ENCODE results near the gene CHST11.
A peak's percentile ranks its signal among the peaks of the same experiment; 100 is the strongest.

The CHST11 gene

DNA sequence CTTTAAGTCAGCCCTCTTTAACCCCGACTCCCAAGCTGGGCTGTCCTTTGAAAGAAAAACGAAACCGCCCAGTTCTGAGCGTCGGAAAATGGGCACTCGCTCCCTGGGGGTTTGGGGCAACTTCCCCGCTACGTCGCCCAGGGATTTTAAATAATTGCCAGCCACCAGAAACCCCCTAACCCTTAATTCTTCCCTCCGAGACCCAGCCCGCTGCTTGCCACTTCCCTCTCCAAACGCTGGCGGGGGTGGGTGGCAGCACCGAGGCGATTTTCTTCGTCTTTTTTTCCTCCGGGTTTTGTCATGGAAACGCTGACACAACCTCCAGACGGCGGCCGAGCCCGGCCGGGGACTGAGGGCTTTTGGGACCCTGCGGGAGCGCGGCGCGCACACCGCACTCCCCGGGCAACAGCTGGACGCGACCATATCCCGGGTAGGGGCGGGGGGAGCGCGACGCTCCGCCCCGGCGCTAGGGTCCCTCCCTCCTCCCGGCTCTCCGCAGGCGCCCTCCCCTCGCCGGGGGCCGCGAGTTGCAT is at the start of gene CHST11:
CHST11 (plus strand) TSS at position 532 of the 533 bp plus-strand sequence.
- DNase-seq: peak; percentile 85

DNA sequence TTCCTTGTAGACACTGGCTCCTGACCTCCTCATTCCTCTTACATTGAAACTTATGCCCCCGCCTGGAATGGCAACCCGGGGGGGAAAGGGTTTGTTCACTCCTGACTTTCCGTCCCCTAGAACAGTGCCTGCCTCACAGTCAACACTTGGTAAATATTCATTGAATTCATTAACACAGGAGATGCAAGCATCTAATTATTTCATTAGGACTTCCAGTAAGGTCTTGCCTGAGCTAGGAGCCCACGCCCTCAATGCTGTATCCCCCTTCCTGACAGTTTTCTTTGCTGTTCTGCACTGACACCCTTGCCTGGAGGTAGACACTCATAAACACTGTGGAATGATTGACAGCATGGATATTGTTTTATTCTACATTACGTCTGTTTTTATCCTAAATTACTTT is 49.3 kb upstream of the CHST11 start:
- DNase-seq: no peak

DNA sequence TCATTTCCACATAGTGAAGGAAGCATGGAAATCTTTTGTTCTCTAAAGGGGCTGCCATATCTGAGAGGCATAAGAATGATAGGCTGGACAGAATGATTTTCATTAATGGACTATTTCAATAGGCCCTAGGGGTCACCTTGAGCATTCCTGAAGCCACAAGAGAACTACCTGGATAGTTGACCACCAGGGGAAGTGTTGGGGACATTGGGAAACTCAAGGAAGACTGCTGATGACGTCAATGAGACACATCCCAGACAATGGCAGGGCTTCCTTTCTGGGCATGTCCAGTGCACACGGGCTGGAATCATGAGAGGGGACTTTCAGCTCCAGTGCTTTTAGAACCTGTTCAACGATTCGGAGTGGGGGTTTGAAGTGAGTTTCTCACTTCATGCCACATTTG is 48.8 kb upstream of the CHST11 start:
- no peak for DNase-seq

DNA sequence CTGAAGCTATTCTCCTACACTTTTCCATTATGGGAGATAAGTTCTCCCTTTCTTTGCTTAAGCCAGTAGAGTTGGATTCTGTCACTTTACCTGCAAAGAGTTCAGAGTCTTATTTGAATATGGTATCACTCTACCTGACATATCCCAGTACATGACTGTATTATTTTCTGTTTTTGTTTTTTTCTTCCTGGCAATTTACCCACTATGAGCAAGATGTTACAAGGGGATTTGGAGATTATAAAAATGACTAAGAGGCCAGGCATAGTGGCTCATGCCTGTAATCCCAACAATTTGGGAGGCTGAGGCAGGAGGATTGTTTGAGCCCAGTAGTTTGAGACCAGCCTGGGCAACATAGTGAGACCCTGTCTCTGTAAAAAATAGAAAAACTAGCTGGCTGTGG is 46.4 kb upstream of the CHST11 start:
- no peak for DNase-seq

DNA sequence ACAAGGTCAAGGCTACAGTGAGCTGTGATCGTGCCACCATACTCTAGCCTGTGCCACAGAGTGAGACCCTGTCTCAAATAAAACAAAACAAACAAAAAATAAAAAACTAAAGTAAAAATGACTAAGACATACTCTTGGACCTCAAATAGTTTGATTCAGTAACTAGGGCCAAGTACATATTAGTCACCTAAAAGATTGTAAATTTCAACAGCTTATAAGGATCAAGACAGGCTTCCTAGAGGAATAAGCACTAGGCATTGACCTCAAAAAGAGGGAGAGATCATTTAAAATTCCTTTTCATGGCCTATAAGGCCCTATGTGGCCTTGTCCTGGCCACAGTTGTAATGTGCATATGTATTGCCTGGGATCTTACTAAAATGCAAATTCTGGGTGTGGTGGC is 46.0 kb upstream of the CHST11 start:
- no peak for DNase-seq

DNA sequence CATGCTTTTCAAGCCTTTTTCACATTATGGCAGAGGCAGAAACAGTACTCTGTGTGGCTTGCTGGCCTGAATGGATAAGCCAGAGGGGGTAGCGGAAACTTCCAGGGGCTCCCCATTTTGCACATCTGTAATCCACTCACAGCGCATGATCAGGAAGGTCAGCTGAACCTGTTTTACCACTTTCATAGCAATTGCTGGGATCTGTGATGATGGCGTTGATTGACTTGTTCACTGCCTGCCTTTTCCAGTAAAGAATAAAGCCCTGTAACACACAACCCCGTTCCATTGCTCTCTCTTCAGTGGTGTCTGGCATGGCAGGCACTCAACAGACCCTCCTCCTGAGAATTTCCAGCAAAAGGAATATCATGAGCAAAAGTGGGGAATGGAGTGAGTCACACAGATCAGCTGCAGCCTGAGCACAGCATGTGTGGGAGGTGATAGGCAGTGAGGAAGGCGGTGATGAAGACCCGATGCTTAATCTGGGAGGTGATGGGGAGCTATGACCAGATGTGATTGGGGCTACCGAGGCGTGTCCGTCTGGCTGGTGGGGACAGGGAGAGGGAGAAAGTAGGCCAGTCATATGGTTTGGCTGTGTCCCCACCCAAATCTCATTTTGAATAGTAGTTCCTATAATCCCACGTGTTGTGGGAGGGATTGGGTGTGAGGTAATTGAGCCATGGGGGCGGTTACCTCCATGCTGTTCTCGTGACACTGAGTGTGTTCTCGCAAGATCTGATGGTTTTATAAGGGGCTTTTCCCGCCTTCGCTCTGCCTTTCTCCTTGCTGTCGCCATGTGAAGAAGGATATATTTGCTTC is 44.7 kb upstream of the CHST11 start:
- DNase-seq: no peak

DNA sequence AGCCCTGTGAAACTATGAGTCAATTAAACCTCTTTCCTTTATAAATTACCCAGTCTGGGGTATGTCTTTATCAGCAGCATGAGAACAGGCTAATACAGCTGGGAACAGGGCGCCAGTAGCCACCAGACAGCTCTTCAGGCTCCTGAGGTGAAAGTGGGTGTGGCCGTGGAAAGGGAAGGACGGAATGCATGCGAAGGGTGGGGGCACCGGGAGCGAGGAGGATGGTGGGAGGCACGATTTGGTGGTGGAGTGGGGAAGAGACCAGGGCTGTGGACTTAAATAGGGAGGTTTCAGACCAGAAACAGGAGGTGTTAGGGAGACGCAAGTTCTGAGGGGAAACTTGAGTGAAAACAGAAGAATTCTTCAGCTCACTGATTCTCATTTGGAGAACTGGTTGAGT is 44.1 kb upstream of the CHST11 start:
- no peak for DNase-seq

DNA sequence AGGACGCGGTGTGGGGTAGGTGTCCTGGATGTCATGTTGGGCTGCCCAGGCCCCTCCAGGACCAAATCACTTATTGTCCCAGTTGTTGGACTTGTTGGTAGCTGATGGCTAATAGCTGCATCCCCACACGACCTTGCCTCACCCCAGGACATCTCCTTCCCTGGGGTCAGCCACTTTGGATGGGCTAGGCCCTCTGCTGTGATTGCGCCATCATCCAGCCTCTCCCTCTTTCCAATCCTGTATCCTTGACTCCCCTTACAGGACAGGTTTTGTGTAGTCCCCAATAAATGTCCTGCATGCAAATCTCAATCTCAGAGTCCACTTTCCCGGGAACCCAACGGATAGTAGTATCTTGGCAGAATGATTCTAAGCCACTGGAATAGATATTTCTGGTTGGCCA is 43.4 kb upstream of the CHST11 start:
- DNase-seq: no peak

DNA sequence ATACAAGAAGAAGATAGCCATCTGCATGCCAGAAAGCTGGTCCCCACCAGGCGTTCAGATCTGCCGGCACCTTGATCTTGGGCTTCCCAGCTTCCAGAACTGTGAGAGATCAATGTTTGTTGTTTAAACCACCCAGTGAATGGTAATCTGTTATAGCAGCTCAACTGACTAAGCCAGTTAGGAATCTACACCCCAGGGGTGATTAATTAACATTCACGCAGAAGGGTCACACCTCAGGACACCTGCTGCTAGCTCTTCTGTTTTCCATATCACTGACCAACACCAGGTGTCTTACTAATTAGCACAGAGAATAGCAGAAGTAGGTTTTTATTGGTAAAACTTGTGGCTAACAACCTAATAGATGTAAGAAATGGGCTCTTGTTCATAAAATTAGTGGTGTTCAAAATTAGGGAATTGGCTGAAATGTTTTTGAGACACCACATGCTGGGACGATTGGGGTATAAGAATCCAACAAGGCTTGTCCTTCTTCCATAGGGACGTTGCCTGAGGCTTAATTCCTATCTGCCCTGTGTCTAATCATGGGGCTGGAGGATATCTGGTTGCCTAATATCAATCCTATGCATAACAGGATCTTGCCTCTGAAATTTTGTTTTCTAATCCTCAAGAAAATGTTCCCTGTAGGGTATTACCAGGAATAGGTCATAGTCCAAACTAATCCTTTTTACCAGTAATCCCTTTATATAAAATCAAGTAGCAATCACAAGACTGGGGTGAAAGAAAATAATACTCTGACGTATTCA is 42.0 kb upstream of the CHST11 start:
- DNase-seq: no peak

DNA sequence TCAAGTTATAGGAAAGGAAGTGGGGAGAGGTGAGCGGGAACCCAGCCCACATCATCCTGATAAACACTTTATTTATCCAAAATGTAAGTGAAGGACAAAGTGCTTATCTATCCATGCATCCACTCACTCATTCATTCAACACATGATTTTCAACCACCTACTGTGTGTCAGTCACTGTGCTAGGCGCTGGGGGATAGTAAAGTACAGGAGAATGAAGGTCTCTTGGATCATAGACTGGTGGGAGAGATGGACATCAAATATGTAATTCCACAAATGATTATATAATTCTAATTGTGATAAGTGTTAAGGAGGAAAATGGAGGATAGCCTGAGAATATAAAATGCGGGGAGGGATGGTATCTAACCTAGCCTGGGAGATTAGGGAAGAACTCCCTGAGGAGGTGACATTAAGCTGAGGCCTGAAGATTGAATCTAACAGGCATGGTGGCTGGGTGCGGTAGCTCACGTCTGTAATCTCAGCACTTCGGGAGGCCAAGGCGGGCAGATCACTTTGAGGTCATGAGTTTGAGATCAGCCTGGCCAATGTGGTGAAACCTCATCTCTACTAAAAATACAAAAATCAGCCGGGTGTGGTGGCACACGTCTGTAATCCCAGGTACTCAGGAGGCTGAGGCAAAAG is 41.3 kb upstream of the CHST11 start:
- no peak for DNase-seq

DNA sequence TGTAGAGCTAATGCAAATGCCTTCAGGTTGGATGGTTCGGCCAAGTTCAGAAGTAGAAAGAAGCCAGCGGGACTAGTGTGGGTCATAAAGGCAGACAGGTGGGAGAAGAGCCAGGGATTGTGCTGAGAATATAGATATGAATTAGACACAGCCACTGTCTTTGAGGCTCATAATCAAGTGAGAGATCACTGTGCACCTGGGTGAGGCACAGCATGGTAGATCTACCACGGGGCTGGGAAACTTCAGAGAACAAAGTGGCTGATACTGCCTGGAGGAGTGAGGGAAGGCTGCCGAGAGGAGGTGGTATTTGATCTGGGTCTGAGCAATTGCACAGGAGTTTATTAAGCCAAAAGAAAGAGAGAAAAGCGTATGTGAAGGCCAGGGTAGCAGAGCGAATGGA is 40.6 kb upstream of the CHST11 start:
- no peak for DNase-seq

DNA sequence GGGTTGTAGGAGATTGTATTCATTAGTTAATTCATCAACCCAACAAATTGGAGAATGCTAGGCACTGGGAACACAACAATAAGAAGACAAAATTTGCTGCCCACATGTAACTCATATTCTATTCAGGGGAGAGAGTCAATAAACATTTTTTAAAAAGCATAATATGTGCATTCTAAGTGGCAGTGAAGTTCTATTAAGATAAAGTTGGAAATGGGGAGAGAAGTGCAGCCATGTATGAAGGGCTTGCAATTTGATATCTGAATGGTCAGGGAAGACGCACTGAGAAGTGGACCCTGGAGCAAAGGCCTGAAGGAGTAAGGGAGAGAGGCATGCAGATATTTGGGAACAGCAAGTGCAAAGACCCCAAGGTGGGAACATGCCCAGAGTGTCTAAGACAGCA is 40.2 kb upstream of the CHST11 start:
- no peak for DNase-seq

DNA sequence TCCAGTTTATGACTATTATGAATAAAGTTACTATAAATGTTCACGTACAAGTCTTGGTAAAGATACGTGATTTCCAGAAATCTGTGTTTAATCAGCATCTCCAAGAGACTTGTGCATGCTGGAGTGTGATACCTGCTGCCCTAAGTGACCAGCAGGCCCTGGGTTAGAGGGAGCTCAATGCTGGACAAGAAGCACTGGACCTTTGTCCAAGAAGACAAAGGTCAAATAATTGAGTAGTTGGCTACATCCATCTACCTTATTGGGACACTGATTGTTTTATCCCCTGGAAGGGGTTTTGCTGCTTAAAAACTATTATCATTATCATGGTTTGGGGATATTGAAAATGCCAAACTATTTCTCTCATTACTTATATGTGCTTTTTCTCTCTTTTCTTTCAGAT is 37.0 kb upstream of the CHST11 start:
- DNase-seq: no peak

DNA sequence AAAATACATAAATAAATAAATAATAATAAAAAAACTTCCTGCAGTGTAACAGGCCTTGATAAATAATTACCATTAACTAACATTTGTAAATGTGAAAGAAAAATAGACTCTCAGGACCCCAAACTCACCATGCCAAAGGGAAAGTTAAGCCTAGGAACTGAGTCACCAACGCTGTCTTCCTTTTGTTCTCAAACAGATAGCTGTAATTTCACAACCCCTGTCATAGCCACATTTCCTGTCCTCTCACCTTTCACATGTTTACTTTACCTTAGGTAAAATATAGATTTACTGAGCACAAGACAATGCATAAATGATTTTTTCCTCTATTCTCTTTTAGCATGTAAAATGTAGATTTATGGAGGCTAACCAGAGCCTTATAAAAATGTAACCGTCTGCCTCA is 35.9 kb upstream of the CHST11 start:
- DNase-seq: peak in 1 of 2 donors; percentile 6

DNA sequence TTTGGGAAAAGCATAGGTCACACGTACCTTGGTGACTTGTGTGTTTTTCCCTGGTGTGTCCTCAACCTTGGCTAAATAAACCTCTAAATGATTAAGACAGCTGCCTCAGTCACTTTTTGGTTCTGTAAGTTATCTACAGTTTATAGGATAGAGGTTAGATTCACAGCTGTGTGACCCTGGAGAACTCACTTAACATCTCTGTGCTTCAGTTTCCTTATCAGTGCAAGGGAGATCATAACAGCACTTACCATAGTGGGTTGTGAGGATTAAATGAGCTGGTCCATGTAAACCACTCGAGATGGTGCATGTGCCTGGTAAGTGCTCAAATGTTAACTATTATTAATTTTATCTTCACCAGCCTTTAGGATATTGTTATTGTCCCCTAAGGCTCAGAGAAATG is 35.4 kb upstream of the CHST11 start:
- DNase-seq: no peak

DNA sequence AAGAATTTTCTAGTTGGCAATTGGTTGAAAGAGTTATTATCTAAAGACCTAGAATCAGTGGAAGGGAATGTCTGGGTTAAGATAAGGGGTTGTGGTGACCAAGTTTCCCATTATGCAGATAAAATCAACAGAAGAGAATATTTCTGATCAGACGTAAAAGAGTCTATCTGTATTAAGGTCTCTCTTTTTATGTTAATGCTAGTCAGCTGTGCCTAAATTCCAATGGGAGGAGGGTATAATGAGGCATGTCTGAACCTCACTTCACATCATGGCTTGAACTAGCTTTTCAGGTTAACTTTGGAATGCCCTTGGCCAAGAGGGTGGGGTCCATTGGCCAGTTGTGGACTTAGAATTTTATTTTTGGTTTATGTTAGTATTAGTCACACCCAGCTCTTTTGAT is 34.3 kb upstream of the CHST11 start:
- DNase-seq: no peak

DNA sequence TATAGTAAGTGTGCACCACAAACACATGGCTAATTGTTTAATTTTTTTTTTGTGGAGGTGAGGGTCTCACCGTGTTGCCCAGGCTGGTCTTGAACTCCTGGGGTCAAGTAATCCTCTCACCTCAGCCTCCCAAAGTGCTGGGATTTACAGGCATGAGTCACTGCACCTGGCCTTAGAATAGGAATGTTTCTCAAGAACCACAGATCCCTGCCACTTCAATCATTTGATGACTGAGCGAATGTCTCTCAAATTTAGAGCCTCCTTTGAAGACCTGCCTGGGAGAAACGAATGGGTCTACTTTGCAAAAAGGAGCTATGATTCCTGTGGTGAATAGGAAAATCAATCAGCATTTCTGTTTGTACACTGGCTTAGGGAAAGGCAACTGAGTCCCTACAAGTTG is 33.5 kb upstream of the CHST11 start:
- no peak for DNase-seq

DNA sequence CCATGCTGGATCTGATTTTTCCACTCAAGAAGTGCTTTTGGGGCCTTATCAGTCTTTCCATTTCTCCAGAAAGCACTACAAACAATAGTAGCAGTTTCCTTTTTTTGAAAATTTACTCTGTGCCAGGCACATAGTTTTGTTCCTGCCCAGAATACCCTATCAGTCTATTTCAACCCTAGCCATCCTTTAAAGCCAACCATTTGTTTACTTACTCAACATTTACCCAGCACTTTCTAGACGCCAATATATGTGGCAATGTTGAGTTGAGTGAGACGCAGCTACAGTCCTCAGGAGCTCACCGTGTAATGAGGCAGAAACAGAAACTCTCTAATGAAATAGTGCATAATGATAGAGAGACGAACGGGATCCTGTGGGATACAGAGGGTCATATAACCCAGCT is 32.9 kb upstream of the CHST11 start:
- no peak for DNase-seq

DNA sequence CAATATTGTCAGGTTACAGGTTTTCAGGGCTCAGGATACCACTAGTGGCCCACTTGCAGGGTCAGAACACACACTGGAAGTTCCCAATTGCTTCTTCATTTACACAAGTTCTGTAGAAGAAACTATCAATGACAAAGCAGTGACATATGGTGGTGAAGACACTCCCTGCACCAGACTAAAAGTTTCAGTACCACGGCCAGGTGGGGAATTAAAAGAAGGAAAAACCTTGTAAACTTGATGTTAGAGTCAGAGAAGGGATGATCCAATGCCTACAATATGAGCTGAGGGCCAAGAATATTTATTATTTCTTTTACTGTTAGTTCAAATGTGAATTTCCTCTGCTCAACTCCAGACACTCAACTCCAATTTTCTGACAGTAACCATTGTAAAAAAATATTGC is 31.8 kb upstream of the CHST11 start:
- DNase-seq: no peak

DNA sequence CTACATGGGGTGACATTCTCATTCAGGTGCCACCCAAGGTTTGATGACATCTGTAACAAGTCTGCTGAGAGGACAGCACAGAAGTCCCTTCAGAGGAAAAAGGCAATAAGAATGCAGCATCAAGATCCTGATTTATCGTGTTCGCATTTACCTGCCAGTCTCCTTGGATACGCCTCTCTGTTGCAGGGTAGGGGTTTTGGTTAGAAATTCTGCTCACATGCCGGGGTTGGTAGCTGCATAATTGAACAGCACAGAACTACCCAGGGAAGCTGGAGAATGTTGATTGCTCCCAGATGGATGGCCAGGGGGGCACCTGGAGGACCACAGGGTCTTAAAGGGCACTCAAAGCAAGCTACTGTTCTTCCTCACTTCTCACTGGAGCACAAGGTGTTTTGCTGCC is 31.1 kb upstream of the CHST11 start:
- no peak for DNase-seq

DNA sequence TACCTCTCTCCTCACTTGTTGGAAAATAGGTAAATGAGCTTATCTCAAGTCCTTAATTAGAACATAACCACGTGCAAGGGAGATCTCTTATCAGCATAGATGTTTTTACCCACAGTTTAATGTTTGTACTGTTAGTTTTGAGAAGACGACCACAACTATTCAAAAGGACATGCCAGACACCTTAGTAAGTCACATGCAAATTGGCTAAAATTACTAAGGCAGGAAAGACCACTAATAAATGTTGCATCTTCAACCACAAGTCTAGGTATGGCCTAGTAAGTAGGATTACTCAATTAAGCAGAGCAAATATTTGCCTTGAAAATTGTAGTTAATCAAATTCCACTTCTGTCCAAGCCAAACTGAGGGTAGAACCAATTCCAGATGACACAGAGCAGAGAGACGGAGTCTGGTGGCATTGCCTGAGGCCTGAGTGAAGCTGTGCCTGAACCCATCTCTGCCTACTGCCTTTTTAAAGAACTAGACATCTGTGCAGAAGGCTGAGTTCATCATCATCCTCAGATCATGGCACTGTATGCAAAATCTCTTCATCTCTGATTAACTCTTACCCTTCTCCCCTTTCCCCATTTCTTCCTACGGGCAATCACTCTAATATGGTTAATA is 29.7 kb upstream of the CHST11 start:
- DNase-seq: no peak

DNA sequence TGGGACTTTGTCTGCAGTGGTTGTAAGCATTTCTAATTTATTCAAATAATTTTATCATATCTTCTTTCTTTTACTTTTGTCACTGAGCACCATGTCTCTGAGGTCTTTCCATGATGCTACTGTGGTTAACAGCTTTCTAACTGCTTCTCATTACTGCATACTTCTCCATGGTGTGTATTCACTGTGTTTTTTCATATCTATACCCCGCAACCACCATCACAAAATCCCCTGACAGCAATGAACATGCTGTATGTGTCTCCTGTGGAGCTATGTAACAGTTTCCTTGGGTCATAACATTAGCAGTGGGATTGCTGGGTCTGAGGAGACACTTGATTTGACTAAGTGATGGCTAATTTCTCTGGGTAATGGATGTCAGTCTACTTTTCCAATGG is 29.2 kb upstream of the CHST11 start:
- DNase-seq: no peak

DNA sequence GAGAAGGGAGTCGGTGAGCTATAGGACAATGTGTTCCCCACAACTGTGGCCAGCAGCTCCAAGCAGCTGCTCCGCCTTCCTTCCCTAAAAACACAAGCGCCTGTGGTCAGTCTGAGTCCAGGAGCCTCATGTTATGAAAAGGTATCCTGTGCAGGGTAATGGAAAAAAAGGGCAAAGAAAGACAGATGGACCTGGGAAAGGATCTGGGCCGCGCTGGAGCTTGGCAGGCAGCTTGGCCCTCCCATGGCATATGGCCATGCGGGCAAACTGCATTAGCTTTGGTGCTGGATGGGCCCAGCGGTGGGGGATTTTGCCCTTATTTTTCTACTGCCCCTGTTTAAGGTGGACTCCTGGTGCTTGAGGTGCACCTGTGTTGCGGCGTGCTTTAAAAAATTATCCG is 23.7 kb upstream of the CHST11 start:
- DNase-seq: no peak
